HEK293 (cell line): Measurements from ENCODE around the gene HAUS1.

Experiments
- CTCF ChIA-PET: fragments of 350-600 bp; formaldehyde crosslinking; extraction: SDS; loops from one replicate; lab custom pipeline; 2021; ENCODE audit warnings: antibody characterized with exemption; lab: Yijun Ruan, JAX
- POLR2A ChIA-PET: fragments of 300-600 bp; formaldehyde crosslinking; extraction: SDS; loops from one replicate; lab custom pipeline; 2020; ENCODE audit warnings: antibody characterized with exemption, inconsistent platforms; lab: Yijun Ruan, JAX
- H3K27ac ChIP-seq: fragments of 200-500 bp; sonication (Bioruptor generic); 2 replicates; pipeline ENCODE4 v1.5.1; 2014; ENCODE audit warnings: low read depth, low read length, control low read depth, inconsistent platforms; ENCODE audit errors: extremely low read depth
- H3K36me3 ChIP-seq, 2 experiments: fragments of 200-500 bp in 1 of 2; sonication (Bioruptor generic) in 1 of 2; 1 replicate in 1 of 2; 2 replicates in 1 of 2; pipeline ENCODE4 v1.5.1; 2014 to 2017; ENCODE audit warnings: inconsistent platforms in 2 of 2, low read length in 2 of 2; ENCODE audit not compliant: control insufficient read depth in 2 of 2, insufficient read depth in 1 of 2
- H3K4me1 ChIP-seq: fragments of 200-500 bp; sonication (Bioruptor generic); 2 replicates; pipeline ENCODE4 v1.5.1; 2014; ENCODE audit warnings: mild to moderate bottlenecking, low read length, inconsistent platforms; ENCODE audit not compliant: control insufficient read depth, insufficient read depth
- H3K4me3 ChIP-seq: 2 replicates; pipeline ENCODE4 v1.5.1; 2011; ENCODE audit warnings: low read depth, mild to moderate bottlenecking, control low read depth, low read length, moderate library complexity
- H3K9me3 ChIP-seq: fragments of 200-500 bp; sonication (Bioruptor generic); 2 replicates; pipeline ENCODE4 v1.5.1; 2014; ENCODE audit warnings: low read depth, low read length, inconsistent platforms; ENCODE audit not compliant: control insufficient read depth, insufficient read depth
- MEIS1 ChIP-seq: sonication (generic); formaldehyde crosslinking; IDR thresholded peaks from 2 replicates; pipeline ENCODE4 v1.8.1; 2022; ENCODE audit warnings: missing genetic modification reagents, mild to moderate bottlenecking, borderline replicate concordance
- MZF1 ChIP-seq: fragments of 450-650 bp; formaldehyde crosslinking; IDR thresholded peaks from 2 replicates; pipeline ENCODE4 v1.5.1; 2017; ENCODE audit warnings: missing biosample characterization, missing genetic modification characterization, borderline replicate concordance
- OSR2 ChIP-seq: fragments of 450-650 bp; formaldehyde crosslinking; IDR thresholded peaks from 2 replicates; pipeline ENCODE4 v1.5.1; 2016; ENCODE audit warnings: missing biosample characterization, missing genetic modification characterization
- SCRT2 ChIP-seq: fragments of 450-650 bp; formaldehyde crosslinking; IDR thresholded peaks from 2 replicates; pipeline ENCODE4 v1.5.1; 2016; ENCODE audit warnings: missing biosample characterization, missing genetic modification characterization
- SETDB1 ChIP-seq: IDR thresholded peaks from one replicate; pipeline ENCODE4 v1.6.1; 2017; ENCODE audit warnings: mild to moderate bottlenecking, low read length, moderate library complexity, mixed read lengths; ENCODE audit not compliant: insufficient read length
- ZNF133 ChIP-seq: fragments of 450-650 bp; formaldehyde crosslinking; IDR thresholded peaks from 2 replicates; pipeline ENCODE4 v1.5.1; 2016; ENCODE audit warnings: missing biosample characterization, missing genetic modification characterization
- ZNF169 ChIP-seq: fragments of 450-650 bp; formaldehyde crosslinking; IDR thresholded peaks from 2 replicates; pipeline ENCODE4 v1.5.1; 2016; ENCODE audit warnings: missing biosample characterization, missing genetic modification characterization
- ZNF221 ChIP-seq: fragments of 450-650 bp; formaldehyde crosslinking; IDR thresholded peaks from 2 replicates; pipeline ENCODE4 v1.5.1; 2017; ENCODE audit warnings: missing biosample characterization, missing genetic modification characterization, borderline replicate concordance
- ZNF26 ChIP-seq: fragments of 450-650 bp; formaldehyde crosslinking; IDR thresholded peaks from 2 replicates; pipeline ENCODE4 v1.5.1; 2016; ENCODE audit warnings: missing biosample characterization, missing genetic modification characterization
- ZNF266 ChIP-seq: fragments of 450-650 bp; formaldehyde crosslinking; IDR thresholded peaks from 2 replicates; pipeline ENCODE4 v1.5.1; 2016; ENCODE audit warnings: missing biosample characterization, missing genetic modification characterization, low read depth
- ZNF426 ChIP-seq: fragments of 450-650 bp; formaldehyde crosslinking; IDR thresholded peaks from 2 replicates; pipeline ENCODE4 v1.5.1; 2017; ENCODE audit warnings: missing biosample characterization, missing genetic modification characterization, mild to moderate bottlenecking, inconsistent platforms, moderate library complexity
- ZNF558 ChIP-seq: fragments of 450-650 bp; formaldehyde crosslinking; IDR thresholded peaks from 2 replicates; pipeline ENCODE4 v1.5.1; 2016; ENCODE audit warnings: missing biosample characterization, missing genetic modification characterization
- ZNF76 ChIP-seq: fragments of 450-650 bp; formaldehyde crosslinking; IDR thresholded peaks from 2 replicates; pipeline ENCODE4; 2016; ENCODE audit warnings: low read depth, missing biosample characterization, missing genetic modification characterization, borderline replicate concordance
- ZNF843 ChIP-seq: fragments of 450-650 bp; formaldehyde crosslinking; IDR thresholded peaks from 2 replicates; pipeline ENCODE4 v1.5.1; 2016; ENCODE audit warnings: missing biosample characterization, missing genetic modification characterization
- TF ChIP-seq, protein P1 (sequence below): fragments of 450-650 bp; formaldehyde crosslinking; IDR thresholded peaks from 2 replicates; pipeline ENCODE4 v1.5.1; 2016; ENCODE audit warnings: missing biosample characterization, missing genetic modification characterization
- TF ChIP-seq, protein P2 (sequence below): fragments of 450-650 bp; formaldehyde crosslinking; IDR thresholded peaks from 2 replicates; pipeline ENCODE4 v1.5.1; 2016; ENCODE audit warnings: missing biosample characterization, missing genetic modification characterization
- TF ChIP-seq, protein P3 (sequence below): fragments of 450-650 bp; formaldehyde crosslinking; IDR thresholded peaks from 2 replicates; pipeline ENCODE4 v1.5.1; 2016; ENCODE audit warnings: missing biosample characterization, missing genetic modification characterization, low read depth

Gene HAUS1

DNA sequence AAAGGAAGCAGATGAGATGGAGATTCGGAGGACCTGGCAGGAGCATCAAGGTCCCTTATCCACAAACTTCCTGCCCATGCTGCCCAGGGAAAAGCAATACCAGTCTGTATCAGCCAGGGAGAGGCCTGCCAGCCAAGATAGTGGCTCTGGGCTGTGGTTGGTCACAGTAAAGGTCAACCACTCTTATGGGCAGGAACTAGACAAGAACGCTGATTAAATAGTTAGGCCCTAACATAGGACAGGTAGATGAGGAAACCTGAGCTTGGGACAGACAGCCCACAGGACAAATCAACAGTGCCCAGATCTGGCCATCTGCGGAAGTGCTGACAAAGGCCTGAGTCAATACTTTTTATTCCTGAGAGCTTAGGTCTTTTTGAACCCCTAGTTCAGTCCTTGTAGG is 42.8 kb upstream of the HAUS1 start (continued):
- TF ChIP-seq, protein P1, sequence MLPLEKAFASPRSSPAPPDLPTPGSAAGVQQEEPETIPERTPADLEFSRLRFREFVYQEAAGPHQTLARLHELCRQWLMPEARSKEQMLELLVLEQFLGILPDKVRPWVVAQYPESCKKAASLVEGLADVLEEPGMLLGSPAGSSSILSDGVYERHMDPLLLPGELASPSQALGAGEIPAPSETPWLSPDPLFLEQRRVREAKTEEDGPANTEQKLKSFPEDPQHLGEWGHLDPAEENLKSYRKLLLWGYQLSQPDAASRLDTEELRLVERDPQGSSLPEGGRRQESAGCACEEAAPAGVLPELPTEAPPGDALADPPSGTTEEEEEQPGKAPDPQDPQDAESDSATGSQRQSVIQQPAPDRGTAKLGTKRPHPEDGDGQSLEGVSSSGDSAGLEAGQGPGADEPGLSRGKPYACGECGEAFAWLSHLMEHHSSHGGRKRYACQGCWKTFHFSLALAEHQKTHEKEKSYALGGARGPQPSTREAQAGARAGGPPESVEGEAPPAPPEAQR = no peak
- TF ChIP-seq SCRT2 (tag by site-specific recombination) = no peak
- TF ChIP-seq MEIS1 (CRISPR knock-in tag) = no peak
- no peak for TF ChIP-seq SETDB1

DNA sequence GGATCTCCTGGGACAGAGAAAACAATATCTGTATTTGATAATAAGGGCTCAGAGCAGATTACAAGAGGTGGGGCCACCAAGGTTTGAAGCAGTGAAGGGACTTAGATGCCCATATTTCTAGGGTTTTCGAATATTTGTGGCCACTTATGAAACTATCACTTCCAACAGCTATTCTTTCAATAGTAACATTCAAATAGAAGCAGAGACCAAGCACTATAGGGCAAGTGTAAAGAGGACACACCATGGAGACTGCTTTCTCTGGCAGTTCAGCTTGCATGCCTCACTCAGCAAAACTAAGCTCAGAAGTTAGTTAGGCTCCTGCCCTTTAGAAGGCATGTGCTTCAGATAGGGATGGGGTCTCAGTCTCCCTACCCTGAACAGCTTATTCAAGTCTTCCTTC is 42.4 kb upstream of the HAUS1 start:
- POLR2A ChIA-PET = no interaction called here
- H3K27ac ChIP-seq = no peak overlapping the region
- H3K4me3 ChIP-seq = no peak overlapping the region
- H3K9me3 ChIP-seq = no peaks in the 10 kb centered on the region
- no peaks in the 10 kb centered on the region for H3K4me1 ChIP-seq
- CTCF ChIA-PET = interaction anchor here (0.6 to 1.1 kb wide), 4 partner anchors 12 to 88 kb away, joined by 3 to 9 read pairs (median 4); partner anchors contain the start of gene HAUS1
- no peak for TF ChIP-seq ZNF76 (tag by site-specific recombination)
- H3K36me3 ChIP-seq = no peaks in the 10 kb centered on the region

DNA sequence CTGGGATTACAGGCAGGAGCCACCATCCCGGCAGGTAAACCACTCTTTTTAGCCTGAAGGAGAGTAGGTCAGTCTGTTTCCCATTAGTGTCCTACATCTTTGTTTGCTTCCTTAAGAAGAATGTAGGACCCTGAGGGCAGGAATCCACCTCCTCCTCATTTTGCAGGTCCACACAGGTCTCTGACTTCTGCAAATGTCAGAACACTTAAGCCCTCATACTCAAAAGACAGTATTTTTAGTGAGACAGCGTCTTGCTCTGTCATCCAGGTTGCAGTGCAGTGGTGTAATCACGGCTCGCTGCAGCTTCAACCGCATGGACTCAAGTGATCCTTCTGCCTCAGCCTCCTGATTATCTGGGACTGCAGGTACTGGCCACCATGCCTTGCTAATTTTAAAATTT is 41.4 kb upstream of the HAUS1 start:
- ChIA-PET CTCF (interaction anchor here (0.7 to 1.6 kb wide), 2 partner anchors 11 to 375 kb away, joined by 3 to 7 read pairs; no protein-coding TSS in a partner anchor), POLR2A (no interaction called here)
- no peaks in the 10 kb centered on the region for H3K9me3 ChIP-seq
- no peak overlapping the region for H3K27ac ChIP-seq
- H3K4me1 ChIP-seq = no peaks in the 10 kb centered on the region
- TF ChIP-seq MZF1 (tag by site-specific recombination) = no peak
- TF ChIP-seq ZNF133 = no peak
- TF ChIP-seq, protein P2, sequence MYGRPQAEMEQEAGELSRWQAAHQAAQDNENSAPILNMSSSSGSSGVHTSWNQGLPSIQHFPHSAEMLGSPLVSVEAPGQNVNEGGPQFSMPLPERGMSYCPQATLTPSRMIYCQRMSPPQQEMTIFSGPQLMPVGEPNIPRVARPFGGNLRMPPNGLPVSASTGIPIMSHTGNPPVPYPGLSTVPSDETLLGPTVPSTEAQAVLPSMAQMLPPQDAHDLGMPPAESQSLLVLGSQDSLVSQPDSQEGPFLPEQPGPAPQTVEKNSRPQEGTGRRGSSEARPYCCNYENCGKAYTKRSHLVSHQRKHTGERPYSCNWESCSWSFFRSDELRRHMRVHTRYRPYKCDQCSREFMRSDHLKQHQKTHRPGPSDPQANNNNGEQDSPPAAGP (tag by site-specific recombination) = no peak
- TF ChIP-seq, protein P3, sequence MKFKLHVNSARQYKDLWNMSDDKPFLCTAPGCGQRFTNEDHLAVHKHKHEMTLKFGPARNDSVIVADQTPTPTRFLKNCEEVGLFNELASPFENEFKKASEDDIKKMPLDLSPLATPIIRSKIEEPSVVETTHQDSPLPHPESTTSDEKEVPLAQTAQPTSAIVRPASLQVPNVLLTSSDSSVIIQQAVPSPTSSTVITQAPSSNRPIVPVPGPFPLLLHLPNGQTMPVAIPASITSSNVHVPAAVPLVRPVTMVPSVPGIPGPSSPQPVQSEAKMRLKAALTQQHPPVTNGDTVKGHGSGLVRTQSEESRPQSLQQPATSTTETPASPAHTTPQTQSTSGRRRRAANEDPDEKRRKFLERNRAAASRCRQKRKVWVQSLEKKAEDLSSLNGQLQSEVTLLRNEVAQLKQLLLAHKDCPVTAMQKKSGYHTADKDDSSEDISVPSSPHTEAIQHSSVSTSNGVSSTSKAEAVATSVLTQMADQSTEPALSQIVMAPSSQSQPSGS (tag by site-specific recombination) = no peak
- TF ChIP-seq ZNF266 (tag by site-specific recombination) = no peak
- TF ChIP-seq ZNF169 (tag by site-specific recombination) = no peak
- TF ChIP-seq ZNF426 (tag by site-specific recombination) = no peak
- no peak for TF ChIP-seq OSR2 (tag by site-specific recombination)
- no peak for TF ChIP-seq ZNF843 (tag by site-specific recombination)
- no peak for TF ChIP-seq ZNF26 (tag by site-specific recombination)
- no peak for TF ChIP-seq ZNF221 (tag by site-specific recombination)
- TF ChIP-seq ZNF558 (tag by site-specific recombination) = no peak
- H3K36me3 ChIP-seq = no peaks in the 10 kb centered on the region
- H3K4me3 ChIP-seq = no peak overlapping the region
